Activated naive CD4-positive, alpha-beta T cell treated with Interleukin-2 at 50 U/mL for 16 hours (primary cell): ENCODE results near the gene SNRNP48.

Experiments
- DNase-seq: peaks from one replicate; pipeline ENCODE4 v3.0.0-alpha.2; 2020

The SNRNP48 gene

DNA sequence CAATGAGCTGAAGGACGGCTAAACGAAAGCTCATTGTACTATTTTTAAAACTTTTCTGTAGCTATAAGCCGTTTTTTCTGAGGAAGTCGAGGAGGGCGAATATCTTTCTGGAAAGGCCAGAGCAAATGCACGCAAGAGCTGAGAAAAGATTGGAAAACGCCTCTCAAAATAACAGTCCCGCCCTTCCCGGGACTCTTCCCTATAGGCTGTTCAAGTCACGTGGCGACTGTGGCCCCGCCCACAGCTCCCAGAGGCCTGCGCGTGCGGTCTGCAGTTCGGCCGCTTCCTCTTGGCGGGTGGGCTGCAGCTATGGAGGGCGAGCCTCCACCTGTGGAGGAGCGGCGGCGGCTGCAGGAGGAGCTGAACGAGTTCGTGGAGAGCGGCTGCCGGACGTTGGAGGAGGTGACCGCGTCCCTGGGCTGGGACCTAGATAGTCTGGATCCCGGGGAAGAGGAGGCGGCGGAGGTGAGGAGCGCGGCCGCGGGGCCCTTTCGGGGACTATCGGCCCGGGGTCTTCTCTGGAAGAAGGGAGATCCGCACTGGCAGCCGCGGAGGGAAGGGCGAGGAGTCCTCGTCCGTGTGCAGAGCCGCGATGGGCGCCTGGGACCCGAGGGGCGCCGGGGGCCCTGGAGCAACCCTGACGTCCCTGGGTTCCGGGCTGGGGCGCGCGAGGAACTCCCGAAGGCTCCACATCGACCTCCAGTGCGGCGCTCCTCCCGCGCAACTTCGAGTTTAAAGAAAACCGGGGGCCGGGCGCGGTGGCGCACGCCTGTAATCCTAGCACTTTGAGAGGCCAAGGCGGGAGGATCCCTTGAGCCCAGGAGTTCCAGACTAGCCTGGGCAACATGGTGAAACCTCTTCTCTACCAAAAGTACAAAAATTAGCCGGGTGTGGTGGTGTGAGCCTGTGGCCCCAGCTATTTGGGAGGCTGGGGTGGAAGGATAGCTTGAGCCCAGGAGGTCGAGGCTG lies at the start of gene SNRNP48:
Gene SNRNP48, plus strand, starts transcription at position 250 of the 969 bp plus-strand sequence. Its CDS starts 60 bp downstream, at position 310.
- peak; percentile 93 for DNase-seq

DNA sequence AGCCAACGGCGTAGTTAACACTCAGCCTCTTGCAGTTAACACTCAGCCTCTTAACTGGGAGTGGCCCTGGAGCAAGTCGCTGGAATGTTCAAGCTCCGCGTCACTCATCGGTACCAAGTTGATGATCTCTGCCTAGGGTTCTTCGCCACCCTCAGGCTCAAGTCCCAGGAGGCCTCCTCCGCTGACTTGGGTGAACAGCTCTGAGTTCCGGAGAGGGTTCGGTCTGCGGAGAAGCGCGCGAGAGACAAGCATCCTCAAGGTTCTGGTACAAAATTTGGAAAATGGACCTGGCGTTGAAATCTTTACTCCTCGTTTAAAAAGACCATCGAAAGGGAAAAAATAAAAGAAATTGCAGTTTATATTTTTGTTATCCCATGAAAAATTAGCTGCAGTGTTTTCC lies 49.4 kb upstream of the SNRNP48 start:
- no peak for DNase-seq

DNA sequence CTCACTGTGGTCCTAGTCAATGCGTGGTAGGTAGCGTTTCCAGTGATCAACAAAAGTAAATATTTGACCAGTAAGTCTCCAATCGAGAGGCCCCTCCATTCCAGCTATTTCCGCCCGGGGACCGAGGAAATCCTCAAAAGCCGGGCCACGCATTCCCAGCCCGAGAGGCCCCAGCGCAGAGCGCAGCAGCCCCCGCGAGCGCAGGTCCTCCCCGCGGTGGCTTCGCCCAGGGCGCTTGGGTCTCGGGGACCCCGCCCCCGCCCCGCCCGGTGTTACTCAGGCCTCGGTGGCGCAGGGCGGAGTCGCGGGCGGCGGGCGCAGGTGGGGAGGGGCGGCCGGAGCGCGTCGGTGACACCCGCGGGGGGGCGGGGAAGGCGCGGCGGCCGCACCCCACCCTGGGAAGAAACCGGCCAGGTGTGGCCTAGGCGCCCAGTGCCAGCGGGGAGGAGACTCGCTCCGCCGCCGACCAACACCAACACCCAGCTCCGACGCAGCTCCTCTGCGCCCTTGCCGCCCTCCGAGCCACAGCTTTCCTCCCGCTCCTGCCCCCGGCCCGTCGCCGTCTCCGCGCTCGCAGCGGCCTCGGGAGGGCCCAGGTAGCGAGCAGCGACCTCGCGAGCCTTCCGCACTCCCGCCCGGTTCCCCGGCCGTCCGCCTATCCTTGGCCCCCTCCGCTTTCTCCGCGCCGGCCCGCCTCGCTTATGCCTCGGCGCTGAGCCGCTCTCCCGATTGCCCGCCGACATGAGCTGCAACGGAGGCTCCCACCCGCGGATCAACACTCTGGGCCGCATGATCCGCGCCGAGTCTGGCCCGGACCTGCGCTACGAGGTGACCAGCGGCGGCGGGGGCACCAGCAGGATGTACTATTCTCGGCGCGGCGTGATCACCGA lies 48.6 kb upstream of the SNRNP48 start, which contains the start of gene DSP:
Gene DSP, plus strand, starts transcription at position 497 of the 890 bp plus-strand sequence. Its CDS starts 245 bp downstream, at position 742.
- DNase-seq: peak; percentile 28

DNA sequence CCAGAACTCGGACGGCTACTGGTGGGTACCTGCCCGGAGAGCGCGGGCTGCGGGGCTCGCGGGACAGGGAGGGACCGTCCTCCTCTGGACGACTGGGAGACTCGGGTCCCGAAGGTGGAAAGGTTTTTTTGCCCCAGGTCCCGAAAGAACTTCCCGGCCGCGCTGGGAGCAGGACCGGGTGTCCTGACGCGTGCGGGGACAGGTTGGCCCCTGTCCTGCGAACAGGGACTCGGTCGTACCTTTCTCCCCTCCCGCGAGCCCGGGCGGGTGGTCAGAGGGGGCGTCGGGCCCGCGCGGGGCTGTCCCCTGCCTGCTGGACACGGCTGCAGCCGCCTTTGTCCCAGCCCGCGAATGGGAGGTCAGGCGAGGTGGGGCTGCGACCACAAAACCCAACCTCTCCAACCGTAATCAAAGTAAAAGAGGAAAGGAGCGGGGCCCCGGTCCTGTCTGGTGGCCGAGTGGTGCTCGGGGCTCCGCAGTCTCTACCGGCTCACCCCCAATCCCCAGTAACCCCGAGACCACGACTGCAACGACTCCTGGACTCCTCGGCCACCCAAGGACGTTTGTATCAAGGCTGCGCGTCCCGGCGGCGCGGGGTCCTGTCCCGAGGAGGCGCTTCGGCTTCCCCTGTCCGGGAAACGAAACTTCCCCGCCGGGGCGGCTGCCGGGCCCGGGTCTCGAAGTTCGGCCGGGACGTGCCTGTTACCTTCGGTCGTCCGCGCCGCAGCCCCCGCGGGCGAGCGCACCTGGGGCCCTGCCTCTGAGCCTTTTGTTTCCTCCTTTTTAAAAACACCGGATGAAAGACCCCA lies 47.7 kb upstream of the SNRNP48 start:
- DNase-seq: no peak

DNA sequence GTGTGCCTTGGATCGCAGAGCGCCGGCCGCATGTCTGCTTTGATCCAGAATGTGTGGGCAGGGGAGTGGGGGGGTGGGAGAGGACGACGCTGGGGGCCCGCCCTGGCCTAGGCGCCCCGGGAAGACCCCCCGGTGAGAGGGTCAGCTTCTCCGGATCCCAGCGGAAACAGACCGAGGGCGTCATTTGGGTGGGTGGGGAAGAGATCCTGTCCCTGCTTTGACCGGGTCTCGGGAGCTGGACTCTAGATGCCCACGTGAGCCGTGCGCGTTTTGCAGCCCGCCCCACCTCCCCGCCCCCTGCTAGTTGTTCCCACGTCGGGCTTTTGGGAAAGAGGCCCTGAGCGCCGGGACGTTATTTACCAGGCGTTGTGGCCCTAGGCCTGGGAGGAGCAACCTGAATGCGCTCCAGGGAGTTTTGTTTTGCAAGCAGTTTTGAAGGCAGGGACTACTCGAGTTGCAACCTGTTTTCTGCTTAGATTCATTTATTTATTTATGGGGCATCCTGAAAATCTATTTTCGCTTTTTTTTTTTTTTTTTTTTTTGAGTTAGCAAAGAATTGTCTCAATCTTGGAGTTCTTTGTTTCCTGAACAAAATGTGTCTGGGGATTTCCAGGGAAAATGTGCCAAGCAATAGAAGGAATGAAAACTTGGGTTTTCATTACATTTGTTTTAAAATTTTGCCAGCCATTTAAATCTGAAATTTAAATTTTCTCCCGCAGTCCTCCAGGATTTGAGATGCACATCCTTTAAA lies 46.9 kb upstream of the SNRNP48 start:
- no peak for DNase-seq

- no peak for DNase-seq
Observed at GRCh38 chr6:7543789-7544424, 46.1 kb upstream of the SNRNP48 start.

DNA sequence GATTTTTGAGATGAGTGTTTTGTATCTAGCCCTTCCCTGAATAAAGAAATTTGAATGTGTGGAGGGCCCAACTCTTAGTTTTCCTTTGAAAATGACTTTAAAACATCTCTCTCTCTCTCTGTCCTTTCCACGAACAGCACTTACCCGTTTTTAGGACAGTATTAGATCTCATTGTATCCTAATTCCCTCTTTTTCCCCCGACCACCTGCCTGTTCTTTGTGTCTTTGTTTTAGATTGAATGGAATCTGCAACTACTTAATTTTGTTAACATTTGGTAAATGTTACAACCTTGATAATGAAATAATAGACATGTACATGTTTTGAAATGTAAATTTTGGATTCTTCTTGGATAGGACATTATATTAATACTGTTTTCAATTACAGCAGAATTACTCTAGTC lies 45.4 kb upstream of the SNRNP48 start:
- no peak for DNase-seq

DNA sequence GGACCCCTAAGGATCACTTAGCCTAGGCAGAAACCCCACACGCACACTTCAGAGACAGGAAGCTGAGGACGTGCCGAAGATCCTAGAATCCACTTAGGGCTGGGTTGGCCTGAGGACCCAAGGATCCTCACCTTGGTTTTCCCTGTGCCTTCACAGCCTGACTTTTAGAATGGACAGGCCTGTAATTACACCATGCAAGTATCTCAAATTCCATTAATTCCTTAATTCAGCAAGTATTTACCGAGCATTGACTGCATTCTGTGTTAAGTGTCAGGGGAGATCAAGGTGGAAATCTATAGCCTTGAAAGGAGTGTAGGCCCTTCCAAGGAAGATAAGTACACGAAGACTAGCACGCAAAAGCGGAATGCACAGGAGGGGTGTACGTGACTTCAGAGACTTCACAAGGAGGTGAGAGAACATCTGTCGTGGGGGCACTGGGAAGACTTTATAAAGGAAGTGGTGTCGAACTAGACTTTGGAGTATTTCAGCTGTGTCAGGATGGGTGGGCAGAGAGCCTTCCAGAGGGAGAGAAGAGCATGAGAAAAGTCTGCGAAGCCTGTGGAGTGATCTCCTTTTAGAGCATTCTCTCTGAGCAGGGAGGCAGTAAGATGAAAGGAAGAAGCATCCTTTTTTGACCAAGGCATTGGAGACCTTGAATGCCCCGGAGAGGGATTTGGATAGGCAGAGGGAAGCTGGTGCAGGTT lies 44.5 kb upstream of the SNRNP48 start:
- DNase-seq: no peak

- no peak for DNase-seq
Observed at GRCh38 chr6:7546020-7546369, 44.0 kb upstream of the SNRNP48 start.

DNA sequence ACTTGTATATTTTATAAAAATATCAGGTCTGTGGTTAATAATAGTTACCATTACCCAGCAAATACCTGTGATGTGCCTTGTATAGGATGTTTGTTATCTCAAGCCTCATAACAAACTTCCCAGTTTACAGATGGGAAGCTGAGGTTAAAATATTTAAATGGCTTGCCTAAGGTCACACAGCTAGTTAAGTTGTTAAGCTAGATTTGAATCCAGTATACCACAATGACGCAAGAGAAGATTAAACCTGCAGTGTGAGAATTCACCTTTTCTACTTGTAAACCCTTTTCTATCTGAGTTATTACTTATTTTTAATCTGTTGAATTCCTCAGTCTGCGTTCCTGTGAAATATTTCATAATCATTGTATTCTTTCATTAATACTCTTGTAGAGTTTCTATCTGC lies 43.6 kb upstream of the SNRNP48 start:
- no peak for DNase-seq

GRCh38 chr6:7546896-7547295 lies 43.1 kb upstream of the SNRNP48 start:
- no peak for DNase-seq

- no peak for DNase-seq
Observed at GRCh38 chr6:7547315-7547714, 42.7 kb upstream of the SNRNP48 start.

DNA sequence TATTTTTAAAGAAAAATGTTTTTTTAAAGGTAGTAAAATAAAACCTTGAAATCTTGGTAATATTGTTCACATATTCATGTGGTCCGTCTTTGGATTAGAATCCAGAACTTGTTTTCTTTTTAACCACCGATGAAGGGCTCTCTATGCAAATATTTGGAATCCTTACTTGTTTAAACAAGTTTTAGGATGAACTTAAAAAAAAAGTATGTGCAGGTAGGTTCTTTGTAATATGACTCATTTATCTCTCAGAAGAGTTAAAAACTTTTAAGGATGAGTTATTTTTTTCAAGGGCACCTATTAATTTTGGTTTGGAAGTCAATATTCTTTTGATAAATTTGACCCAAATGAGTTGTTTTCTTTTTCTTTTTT lies 39.6 kb upstream of the SNRNP48 start:
- DNase-seq: no peak

GRCh38 chr6:7554533-7555275 lies 35.3 kb upstream of the SNRNP48 start:
- no peak for DNase-seq

GRCh38 chr6:7555671-7556070 lies 34.3 kb upstream of the SNRNP48 start:
- no peak for DNase-seq

- DNase-seq: no peak
Observed at GRCh38 chr6:7556394-7557106, 33.4 kb upstream of the SNRNP48 start.

DNA sequence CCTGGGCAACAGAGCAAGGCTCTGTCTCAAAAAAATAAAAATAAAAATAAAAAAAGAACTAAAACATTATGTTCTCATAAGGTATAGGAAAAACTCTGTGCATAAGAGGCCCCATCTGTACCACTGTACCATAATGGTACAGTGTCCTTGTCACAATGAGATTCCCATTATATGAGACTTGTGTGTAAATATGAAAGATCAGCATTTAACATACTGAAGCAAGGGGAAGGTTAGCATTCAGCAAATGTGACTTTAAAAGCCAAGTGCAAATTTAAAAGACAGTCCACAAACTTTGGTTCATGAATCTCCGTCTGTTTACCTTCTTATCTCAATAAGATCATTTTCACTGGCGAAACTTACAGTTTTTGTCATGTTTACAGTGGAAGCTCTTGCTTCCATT lies 32.3 kb upstream of the SNRNP48 start:
- DNase-seq: no peak

GRCh38 chr6:7558781-7559180 lies 31.2 kb upstream of the SNRNP48 start:
- no peak for DNase-seq

- DNase-seq: no peak
Observed at GRCh38 chr6:7559196-7559595, 30.8 kb upstream of the SNRNP48 start.
